Liver (tissue), 9 donors: ENCODE results near the gene SNX10. TPM values are rescaled to one million over a fixed set of nuclear protein-coding genes. Genes with fewer than 3 reads are reported as not detected.

Experiments
- DNase-seq: peaks from one replicate; pipeline ENCODE4 v3.0.0-alpha.2; 2017; ENCODE audit warnings: low spot score
- H3K27ac ChIP-seq, 2 donors: one replicate each; pipeline ENCODE4 v1.7.0; 2013; ENCODE audit warnings: inconsistent platforms in 2 of 2, low read length in 2 of 2, control low read depth in 1 of 2, low read depth in 1 of 2, mild to moderate bottlenecking in 1 of 2
- H3K27me3 ChIP-seq, 4 donors: one replicate each; pipeline versions ENCODE4 v1.6.1 to v1.7.0; 2013; ENCODE audit warnings: low read length in 3 of 4, inconsistent platforms in 1 of 4, mild to moderate bottlenecking in 1 of 4, moderate library complexity in 1 of 4; ENCODE audit not compliant: control insufficient read depth in 4 of 4, insufficient read depth in 4 of 4
- H3K36me3 ChIP-seq, 4 donors: one replicate each; pipeline versions ENCODE4 v1.6.1 to v1.7.0; 2013; ENCODE audit warnings: low read length in 3 of 4, mild to moderate bottlenecking in 3 of 4, low read depth in 1 of 4, moderate library complexity in 1 of 4; ENCODE audit not compliant: control insufficient read depth in 4 of 4, insufficient read depth in 3 of 4
- H3K4me1 ChIP-seq, 4 donors: one replicate each; pipeline versions ENCODE4 v1.6.1 to v1.7.0; 2013; ENCODE audit warnings: low read length in 3 of 4, mild to moderate bottlenecking in 3 of 4, moderate library complexity in 1 of 4; ENCODE audit not compliant: control insufficient read depth in 4 of 4, insufficient read depth in 4 of 4
- H3K4me3 ChIP-seq, 3 donors: one replicate each; pipeline versions ENCODE4 v1.6.1 to v1.7.0; 2013; ENCODE audit warnings: low read length in 3 of 3, control low read depth in 1 of 3, low read depth in 1 of 3, mild to moderate bottlenecking in 1 of 3
- H3K9ac ChIP-seq, 2 donors: one replicate each; pipeline ENCODE4 v1.7.0; 2013; ENCODE audit warnings: low read length in 2 of 2, mild to moderate bottlenecking in 2 of 2, moderate library complexity in 2 of 2, control low read depth in 1 of 2, low read depth in 1 of 2
- H3K9me3 ChIP-seq, 4 donors: one replicate each; pipeline versions ENCODE4 v1.6.1 to v1.7.0; 2013; ENCODE audit warnings: low read length in 3 of 4; ENCODE audit not compliant: control insufficient read depth in 4 of 4
- EGR1 ChIP-seq, 2 donors: IDR thresholded peaks; 2 replicates each; pipeline ENCODE4 v1.6.1; 2016 to 2018; ENCODE audit warnings: antibody characterized with exemption in 2 of 2, low read depth in 2 of 2
- FOXA1 ChIP-seq: IDR thresholded peaks from 2 replicates; pipeline ENCODE4 v1.6.1; 2016; ENCODE audit warnings: antibody characterized with exemption
- FOXA2 ChIP-seq: IDR thresholded peaks from 2 replicates; pipeline ENCODE4 v1.6.1; 2016; ENCODE audit warnings: antibody characterized with exemption
- GABPA ChIP-seq, 2 donors: IDR thresholded peaks in 1 of 2; conservative IDR thresholded peaks in 1 of 2; 2 replicates each; pipeline ENCODE4 v1.6.1; 2016; ENCODE audit warnings: antibody characterized with exemption in 2 of 2, mild to moderate bottlenecking in 1 of 2, moderate library complexity in 1 of 2
- HNF4A ChIP-seq, 2 donors: conservative IDR thresholded peaks; 2 replicates each; pipeline ENCODE4 v1.6.1; 2016; ENCODE audit warnings: antibody characterized with exemption in 2 of 2, mild to moderate bottlenecking in 2 of 2
- HNF4G ChIP-seq: IDR thresholded peaks from 2 replicates; pipeline ENCODE4 v1.6.1; 2016; ENCODE audit warnings: antibody characterized with exemption
- JUND ChIP-seq, 2 donors: IDR thresholded peaks; 2 replicates each; pipeline ENCODE4 v1.6.1; 2016; ENCODE audit warnings: antibody characterized with exemption in 2 of 2
- NR2F2 ChIP-seq: IDR thresholded peaks from 2 replicates; pipeline ENCODE4 v1.6.1; 2016; ENCODE audit warnings: antibody characterized with exemption
- RAD21 ChIP-seq, 2 donors: IDR thresholded peaks; 2 replicates each; pipeline ENCODE4 v1.6.1; 2016; ENCODE audit warnings: antibody characterized with exemption in 2 of 2, mild to moderate bottlenecking in 2 of 2
- RXRA ChIP-seq, 2 donors: IDR thresholded peaks; 2 replicates each; pipeline ENCODE4 v1.6.1; 2017 to 2018; ENCODE audit warnings: antibody characterized with exemption in 2 of 2, mild to moderate bottlenecking in 1 of 2
- SP1 ChIP-seq: IDR thresholded peaks from 2 replicates; pipeline ENCODE4 v1.6.1; 2018; ENCODE audit warnings: antibody characterized with exemption, mild to moderate bottlenecking
- TAF1 ChIP-seq: conservative IDR thresholded peaks from 2 replicates; pipeline ENCODE4 v1.6.1; 2016; ENCODE audit warnings: antibody characterized with exemption, mild to moderate bottlenecking
- YY1 ChIP-seq: IDR thresholded peaks from 2 replicates; pipeline ENCODE4 v1.6.1; 2016; ENCODE audit warnings: antibody characterized with exemption, mild to moderate bottlenecking
- WGBS: extraction: QIAGEN DNeasy Blood & Tissue Kit; methylation state at CpG from one replicate; pipeline ENCODE4 v1.1.7; 2013; 5-methylcytosine and 5-hydroxymethylcytosine counted together
- polyA plus RNA-seq, 2 donors: library from polyadenylated mRNA; stranded (reverse) in 1 of 2; unstranded in 1 of 2; fragments of 200-250 nt in 1 of 2; fragments of >200 nt in 1 of 2; fragmentation: Nextera tagmentation in 1 of 2; extraction: Ambion mirVana in 1 of 2; gene quantifications; one replicate each; pipeline versions ENCODE4 v1.2.1 to v1.2.3, GENCODE V29; 2013 to 2015
- total RNA-seq, 2 donors: library from RNA; depleted of rRNA; stranded (reverse); fragments of >200 nt; gene quantifications; one replicate each; pipeline ENCODE4 v1.2.3, GENCODE V29; 2014
- TF ChIP-seq, protein P1 (sequence below): IDR thresholded peaks from 2 replicates; pipeline ENCODE4 v1.6.1; 2016; ENCODE audit warnings: antibody characterized with exemption, mild to moderate bottlenecking
- TF ChIP-seq, protein P2 (sequence below): IDR thresholded peaks from 2 replicates; pipeline ENCODE4 v1.6.1; 2016; ENCODE audit warnings: antibody characterized with exemption
- TF ChIP-seq, protein P3 (sequence below): IDR thresholded peaks from 2 replicates; pipeline ENCODE4 v1.6.1; 2016; ENCODE audit warnings: antibody characterized with exemption
- TF ChIP-seq, protein P4 (sequence below): IDR thresholded peaks from 2 replicates; pipeline ENCODE4 v1.6.1; 2016; ENCODE audit warnings: antibody characterized with exemption
- donor health status: healthy.
- donor health status: healthy.
- donor health status: healthy.
- donor health status: healthy.
- donor health status: healthy.

SNX10 gene
- total and polyA plus RNA-seq, 4 donors = 5.9 to 15.9 (median 12.8) TPM

DNA sequence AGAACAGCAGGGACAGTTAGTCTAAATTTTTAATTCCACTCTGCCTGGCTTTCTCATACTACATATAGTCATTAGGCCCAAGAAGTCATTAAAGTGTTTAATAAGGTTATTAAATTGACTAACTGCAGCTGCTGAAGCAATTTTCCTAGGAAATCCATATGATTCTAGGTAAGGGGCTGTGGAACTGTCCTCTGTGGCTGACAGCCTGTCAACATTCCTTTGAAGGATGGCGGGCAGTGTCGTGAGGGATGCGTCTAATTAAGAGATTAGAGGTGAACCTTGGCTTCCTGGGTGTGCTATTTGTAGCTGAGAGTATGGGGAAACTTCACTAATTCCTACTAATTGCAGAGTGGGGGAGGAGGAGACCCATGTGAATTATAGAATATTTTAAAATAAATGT is 64.6 kb downstream of the SNX10 start (continued):
- TF ChIP-seq, protein P1, sequence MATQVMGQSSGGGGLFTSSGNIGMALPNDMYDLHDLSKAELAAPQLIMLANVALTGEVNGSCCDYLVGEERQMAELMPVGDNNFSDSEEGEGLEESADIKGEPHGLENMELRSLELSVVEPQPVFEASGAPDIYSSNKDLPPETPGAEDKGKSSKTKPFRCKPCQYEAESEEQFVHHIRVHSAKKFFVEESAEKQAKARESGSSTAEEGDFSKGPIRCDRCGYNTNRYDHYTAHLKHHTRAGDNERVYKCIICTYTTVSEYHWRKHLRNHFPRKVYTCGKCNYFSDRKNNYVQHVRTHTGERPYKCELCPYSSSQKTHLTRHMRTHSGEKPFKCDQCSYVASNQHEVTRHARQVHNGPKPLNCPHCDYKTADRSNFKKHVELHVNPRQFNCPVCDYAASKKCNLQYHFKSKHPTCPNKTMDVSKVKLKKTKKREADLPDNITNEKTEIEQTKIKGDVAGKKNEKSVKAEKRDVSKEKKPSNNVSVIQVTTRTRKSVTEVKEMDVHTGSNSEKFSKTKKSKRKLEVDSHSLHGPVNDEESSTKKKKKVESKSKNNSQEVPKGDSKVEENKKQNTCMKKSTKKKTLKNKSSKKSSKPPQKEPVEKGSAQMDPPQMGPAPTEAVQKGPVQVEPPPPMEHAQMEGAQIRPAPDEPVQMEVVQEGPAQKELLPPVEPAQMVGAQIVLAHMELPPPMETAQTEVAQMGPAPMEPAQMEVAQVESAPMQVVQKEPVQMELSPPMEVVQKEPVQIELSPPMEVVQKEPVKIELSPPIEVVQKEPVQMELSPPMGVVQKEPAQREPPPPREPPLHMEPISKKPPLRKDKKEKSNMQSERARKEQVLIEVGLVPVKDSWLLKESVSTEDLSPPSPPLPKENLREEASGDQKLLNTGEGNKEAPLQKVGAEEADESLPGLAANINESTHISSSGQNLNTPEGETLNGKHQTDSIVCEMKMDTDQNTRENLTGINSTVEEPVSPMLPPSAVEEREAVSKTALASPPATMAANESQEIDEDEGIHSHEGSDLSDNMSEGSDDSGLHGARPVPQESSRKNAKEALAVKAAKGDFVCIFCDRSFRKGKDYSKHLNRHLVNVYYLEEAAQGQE = no peak
- TF ChIP-seq JUND (IDR thresholded peaks at IDR 0.05) (no peak), FOXA2 (no peak), HNF4G (no peak)
- TF ChIP-seq, protein P2, sequence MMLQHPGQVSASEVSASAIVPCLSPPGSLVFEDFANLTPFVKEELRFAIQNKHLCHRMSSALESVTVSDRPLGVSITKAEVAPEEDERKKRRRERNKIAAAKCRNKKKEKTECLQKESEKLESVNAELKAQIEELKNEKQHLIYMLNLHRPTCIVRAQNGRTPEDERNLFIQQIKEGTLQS = no peak

DNA sequence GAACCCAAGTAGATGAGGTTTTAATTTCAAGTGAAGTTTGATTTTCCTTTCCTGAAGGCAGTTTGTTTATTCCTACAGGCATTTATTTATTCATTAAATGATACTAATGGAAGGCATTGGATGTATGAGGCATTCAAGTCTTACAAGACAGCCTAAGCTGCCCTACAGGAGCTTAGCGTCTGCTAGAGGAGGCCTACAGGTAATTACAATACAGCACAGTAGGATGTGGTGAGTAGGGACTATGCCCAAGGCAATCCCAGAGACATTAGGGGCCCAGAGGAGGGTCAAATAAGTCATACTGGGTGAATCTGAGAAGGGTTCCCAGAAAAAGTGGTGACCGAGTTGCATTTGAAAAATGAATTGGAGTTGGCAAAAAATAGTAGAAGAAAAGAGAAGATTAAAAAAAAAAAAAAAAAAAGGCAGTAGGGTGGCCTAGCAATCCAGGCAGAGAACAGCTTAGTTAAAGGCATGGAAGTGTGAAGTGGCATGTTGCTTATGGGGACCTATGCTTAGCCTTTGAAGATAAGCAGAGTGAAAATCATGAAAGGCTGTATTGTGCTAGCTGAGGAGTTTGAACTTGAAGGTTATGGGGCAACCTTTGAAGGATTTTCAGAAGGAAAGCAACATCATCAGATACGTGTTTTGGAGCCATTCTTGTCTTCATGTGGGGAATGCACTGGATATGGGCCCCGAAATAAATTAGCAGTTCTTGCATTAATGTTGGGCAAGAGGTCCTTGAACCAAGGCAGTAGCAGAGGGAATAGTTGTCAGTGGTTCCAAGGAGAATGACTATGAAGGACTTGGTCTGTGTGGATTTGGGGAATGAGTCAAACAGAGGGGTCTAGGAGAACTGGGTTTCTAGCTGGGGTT is 65.5 kb downstream of the SNX10 start:
- no peaks in the 10 kb centered on the region for H3K9me3 ChIP-seq
- DNase-seq = no peak
- H3K27me3 ChIP-seq = no peaks in the 10 kb centered on the region
- no peak overlapping the region for H3K4me3 ChIP-seq
- 73% methylated on average over 4 of the region's 4 CpGs for WGBS
- no peaks in the 10 kb centered on the region for H3K36me3 ChIP-seq
- TF ChIP-seq YY1 = no peak
- no peak for TF ChIP-seq GABPA (IDR thresholded peaks at IDR 0.05 in 1 of 2, conservative IDR thresholded peaks at IDR 0.05 in 1 of 2)
- TF ChIP-seq, protein P2 = no peak
- no peak for TF ChIP-seq EGR1 (IDR thresholded peaks at IDR 0.05; ENCODE audit: low read depth in 2 of 2)
- TF ChIP-seq TAF1 = no peak
- no peak for TF ChIP-seq RXRA (IDR thresholded peaks at IDR 0.05)
- TF ChIP-seq, protein P3, sequence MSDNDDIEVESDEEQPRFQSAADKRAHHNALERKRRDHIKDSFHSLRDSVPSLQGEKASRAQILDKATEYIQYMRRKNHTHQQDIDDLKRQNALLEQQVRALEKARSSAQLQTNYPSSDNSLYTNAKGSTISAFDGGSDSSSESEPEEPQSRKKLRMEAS = no peak
- TF ChIP-seq HNF4A (conservative IDR thresholded peaks at IDR 0.05) = no peak
- no peak for TF ChIP-seq SP1
- TF ChIP-seq FOXA1 = no peak
- no peak for TF ChIP-seq RAD21 (IDR thresholded peaks at IDR 0.05)
- TF ChIP-seq HNF4G = no peak
- TF ChIP-seq, protein P1 = no peak
- TF ChIP-seq, protein P4, sequence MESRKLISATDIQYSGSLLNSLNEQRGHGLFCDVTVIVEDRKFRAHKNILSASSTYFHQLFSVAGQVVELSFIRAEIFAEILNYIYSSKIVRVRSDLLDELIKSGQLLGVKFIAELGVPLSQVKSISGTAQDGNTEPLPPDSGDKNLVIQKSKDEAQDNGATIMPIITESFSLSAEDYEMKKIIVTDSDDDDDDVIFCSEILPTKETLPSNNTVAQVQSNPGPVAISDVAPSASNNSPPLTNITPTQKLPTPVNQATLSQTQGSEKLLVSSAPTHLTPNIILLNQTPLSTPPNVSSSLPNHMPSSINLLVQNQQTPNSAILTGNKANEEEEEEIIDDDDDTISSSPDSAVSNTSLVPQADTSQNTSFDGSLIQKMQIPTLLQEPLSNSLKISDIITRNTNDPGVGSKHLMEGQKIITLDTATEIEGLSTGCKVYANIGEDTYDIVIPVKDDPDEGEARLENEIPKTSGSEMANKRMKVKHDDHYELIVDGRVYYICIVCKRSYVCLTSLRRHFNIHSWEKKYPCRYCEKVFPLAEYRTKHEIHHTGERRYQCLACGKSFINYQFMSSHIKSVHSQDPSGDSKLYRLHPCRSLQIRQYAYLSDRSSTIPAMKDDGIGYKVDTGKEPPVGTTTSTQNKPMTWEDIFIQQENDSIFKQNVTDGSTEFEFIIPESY = no peak
- no peak for TF ChIP-seq JUND (IDR thresholded peaks at IDR 0.05)
- no peak for TF ChIP-seq NR2F2
- no peak for TF ChIP-seq FOXA2
- H3K9ac ChIP-seq = no peak overlapping the region
- no peak overlapping the region for H3K27ac ChIP-seq
- H3K4me1 ChIP-seq = no peaks in the 10 kb centered on the region
